Stimulated activated CD8-positive, alpha-beta memory T cell treated with anti-CD3 and anti-CD28 coated beads, Interleukin-15, amount 100 ng/mL, for 4 hours (primary cell): ENCODE results near the gene NDUFS5.
"Not testable (repeated sequence)": the region's sequence is repeated elsewhere in the genome, so short reads cannot be mapped to it uniquely, and the experiment has no call there.

ENCODE experiments used
- DNase-seq, 2 donors: peaks; one replicate each; pipeline ENCODE4 v3.0.0-alpha.2; 2020; ENCODE audit warnings: low read depth in 2 of 2

NDUFS5 gene

DNA sequence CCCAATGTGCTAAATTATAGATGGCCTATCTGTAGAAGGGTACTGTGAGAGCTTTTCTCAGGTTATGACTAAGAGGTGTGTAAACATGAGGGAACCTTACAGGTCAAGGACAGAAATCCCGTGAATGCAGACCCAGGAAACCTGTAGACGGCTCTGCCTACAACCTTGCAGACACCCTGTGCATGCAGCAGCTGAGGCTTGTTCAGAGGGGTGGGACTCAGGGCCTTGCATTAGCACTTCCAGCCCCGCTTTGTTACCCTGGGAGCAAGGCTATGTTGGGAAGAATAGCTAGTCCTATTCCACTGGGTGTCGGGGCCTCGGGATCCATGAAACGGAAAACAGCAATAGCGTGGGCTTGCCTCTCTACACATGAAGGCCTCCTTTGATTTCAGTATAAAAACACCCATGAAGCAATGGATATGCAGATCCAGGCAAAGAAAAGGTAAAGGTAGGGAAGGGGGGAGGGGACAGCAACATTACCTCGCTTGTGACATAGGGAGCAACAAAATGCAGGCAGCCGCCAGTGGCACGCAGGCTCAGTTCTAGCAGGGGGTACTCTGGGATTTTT, 9.5 kb upstream of the NDUFS5 start:
- no peak for DNase-seq

DNA sequence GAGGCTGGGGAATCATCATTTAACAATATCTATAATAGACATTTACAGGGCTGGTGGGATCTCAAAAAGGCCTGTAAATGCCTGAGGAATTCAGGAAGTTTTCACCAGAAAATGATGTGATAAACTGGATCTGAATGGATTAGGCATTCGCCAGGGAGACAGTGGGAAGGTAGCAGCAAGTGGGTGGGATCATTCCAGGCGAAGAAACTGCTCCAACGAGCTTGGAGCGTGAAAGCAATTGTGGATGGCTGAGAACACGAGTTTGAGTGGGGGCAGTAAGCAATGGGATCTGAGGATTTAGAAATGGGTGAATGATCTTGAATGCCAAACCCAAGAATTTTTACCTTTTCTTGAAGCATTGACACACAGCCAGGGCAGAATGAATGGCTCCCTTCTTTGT, 8.9 kb upstream of the NDUFS5 start:
- no peak for DNase-seq

DNA sequence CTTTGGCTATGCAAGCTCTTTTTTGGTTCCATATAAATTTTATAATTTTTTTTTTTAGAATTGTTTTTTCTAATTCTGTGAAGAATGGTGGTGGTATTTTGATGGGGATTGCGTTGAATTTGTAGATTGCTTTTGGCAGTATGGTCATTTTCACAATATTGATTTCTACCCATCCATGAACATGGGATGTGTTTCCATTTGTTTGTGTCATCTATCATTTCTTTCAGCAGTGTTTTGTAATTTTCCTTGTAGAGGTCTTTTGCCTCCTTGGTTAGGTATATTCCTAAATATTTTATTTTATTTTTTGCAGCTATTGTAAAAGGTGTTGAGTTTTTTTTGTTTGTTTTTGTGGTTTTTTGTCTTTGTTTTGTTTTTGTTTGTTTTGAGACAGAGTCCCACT, 5.7 kb upstream of the NDUFS5 start:
- not testable (repeated sequence) for DNase-seq

DNA sequence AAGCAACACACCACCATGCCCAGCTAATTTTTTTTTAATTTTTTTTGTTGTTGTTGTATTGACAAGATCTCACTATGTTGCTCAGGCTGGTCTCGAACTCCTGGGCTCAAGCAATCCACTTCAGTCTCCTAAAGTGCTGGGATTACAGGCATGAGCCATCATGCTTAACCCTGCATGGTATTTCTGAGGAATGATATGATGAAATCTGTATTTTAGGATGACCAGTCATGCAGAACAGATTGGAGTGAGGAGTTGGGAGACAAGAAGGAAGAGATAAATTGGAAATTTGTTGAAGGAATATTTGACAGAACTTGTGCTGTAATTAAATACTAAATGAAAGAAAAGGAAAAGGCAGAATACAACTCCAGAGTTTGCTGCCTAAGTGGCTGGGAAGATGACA, 4.7 kb upstream of the NDUFS5 start:
- DNase-seq = no peak

DNA sequence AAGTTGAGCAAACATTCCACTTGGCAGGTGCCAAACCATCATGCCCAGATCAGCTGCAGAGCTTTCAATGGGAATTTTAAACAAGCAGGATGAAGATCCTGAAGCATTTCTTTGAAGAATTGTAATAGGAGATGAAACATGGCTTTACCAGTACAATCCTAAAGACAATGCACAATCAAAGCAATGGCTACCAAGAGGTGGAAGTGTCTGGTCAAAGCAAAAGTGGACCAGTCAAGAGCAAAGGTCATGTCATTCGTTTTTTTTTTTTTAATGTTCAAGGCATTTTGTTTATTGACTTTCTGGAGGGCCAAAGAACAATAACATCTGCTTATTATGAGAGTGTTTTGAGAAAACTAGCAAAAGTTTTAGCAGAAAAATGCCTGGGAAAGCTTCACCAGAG, 3.0 kb upstream of the NDUFS5 start:
- DNase-seq = no peak

DNA sequence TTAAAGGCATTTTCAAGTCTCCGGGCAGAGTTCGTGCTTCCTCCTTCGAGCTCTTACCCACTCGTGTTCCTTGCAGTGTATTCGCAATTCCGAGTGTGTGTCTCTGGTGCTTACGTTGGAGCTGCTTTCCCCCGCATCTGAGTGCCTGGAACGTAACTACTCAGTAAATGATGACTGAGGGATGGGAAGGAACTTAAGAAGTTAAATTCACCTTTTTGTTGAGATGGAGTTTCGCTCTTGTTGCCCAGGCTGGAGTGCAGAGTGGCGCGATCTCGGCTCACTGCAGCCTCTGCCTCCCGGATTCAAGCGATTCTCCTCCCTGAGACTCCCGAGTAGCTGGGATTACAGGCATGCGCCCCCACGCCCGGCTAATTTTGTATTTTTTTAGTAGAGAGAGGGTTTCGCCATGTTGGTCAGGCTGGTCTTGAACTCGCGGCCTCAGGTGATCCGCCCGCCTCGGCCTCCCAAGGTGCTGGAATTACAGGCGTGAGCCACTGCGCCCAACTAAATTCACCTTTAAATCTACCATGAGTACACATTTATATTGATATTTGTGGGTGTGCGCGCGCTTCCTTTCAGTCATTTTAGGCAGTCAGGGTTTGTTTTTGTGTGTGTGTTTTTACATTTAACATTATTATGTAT, 837 bp downstream of the NDUFS5 start:
- no peak for DNase-seq

DNA sequence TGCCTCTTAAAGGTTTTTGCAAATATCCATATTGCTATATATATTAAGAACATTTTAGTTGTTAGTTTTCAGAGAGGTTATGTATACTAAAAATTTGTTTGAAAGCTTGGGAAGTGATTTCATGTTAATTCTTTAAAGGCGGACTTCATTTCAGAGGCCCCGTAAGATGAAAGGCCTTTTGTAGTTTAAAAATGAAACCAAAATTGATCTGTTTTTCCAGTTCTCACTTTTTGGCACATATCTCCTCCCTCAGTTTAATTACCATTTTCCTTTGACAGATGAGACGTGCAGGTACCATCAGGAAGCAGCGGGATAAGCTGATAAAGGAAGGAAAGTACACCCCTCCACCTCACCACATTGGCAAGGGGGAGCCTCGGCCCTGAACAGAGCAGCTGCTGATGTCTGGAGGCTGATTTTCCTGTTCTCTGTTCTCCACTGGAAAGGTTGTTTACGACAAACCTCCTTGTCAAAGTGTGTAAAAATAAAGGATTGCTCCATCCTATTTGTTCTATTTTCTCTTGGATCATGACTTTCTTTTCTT, 8.0 kb downstream of the NDUFS5 start:
- no peak for DNase-seq

DNA sequence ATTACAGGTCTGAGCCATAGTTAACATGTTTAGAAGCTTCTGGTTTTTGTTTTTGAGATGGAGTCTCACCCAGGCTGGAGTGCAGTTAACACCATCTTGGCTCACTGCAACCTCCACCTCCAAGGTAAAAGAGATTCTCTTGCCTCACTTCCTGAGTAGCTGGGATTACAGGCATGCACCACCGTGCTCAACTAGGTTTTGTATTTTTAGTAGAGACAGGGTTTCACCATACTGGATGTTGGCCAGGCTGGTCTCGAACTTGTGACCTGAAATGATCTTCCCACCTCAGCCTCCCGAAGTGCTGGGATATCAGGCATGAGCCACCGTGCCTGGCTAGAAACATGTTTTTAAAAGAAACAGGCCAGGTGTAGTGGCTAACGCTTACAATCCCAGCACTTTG, 10.5 kb downstream of the NDUFS5 start:
- DNase-seq = no peak

DNA sequence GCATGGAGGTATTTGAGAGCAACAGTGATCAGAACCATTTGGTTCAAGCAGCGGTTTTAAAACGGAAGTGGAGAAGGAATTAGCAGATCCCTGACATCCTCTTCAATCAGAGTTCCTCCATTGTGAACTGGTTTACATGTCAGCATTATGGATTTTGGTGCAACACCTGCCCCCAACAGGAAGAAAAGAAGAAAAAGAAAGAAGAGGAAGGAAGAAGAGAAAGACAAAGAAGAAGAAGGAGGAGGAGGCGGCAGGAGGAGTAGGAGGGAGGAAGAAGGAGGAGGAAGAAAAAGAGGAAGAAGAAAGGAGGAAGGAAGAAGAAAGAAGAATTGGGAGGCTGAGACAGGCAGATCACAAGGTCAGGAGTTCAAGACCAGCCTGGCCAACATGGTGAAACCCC, 17.4 kb downstream of the NDUFS5 start:
- no peak for DNase-seq

DNA sequence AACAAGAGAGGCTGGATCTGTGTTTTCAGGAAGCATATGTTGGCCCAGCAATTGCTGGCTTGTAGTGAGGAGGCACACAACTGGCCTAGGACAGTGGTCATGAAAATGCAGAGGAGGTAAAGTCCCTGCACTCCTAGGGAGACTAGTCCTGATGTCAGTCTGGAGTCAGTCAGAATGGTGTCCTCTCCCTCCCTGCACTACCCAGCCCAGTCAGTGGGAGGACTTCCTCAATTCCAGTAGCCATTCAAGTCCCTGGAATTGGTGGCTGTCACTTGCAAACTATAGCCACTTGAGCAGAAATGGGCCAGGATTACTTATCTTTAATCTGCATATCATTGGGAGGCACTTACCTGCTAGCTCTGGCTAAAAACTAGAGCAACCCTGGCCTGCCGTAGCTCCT, 18.6 kb downstream of the NDUFS5 start:
- DNase-seq = no peak

DNA sequence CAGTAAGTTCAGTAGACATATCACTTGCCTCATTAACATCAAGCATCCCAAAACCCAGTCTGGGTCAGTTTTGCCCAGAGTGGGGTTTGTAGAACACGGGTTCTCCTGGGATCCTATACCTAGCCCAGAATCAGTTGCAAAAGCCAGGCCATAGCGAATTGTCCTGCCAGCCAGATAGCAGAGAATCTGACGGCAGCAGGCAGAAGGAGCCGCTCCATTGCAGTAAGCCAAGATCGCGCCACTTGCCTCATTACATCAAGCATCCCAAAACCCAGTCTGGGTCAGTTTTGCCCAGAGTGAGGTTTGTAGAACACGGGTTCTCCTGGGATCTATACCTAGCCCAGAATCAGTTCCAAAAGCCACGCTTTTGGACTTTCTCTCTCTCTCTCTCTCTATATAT, 19.1 kb downstream of the NDUFS5 start:
- no peak for DNase-seq

DNA sequence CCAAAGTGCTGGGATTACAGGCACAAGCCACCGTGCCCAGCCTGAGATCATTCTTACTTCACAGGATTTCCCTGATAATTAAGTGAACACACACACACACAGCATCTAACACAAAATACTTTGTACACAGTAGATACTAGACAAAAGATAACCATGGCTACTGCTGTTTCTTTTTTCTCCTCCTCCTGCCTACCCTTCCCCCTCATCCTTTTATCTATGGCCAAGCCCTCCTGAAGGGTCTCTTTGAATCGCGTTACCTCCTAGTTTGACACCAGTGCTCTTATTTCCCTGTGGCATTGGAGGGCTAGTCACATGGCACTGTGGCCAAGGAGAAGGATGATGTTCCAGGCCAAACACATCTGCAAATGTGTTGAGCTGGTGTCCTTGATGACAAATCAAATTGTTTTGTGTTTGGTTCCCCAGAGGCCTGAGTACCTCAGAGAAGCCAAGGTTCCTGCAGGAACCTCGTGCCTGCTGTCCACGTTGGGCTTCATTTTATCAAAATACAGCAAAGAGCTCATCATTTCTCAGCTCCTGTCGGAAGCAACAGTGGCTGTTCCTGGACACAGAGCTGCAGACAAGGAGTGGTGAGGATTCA, 20.6 kb downstream of the NDUFS5 start:
- DNase-seq = no peak

DNA sequence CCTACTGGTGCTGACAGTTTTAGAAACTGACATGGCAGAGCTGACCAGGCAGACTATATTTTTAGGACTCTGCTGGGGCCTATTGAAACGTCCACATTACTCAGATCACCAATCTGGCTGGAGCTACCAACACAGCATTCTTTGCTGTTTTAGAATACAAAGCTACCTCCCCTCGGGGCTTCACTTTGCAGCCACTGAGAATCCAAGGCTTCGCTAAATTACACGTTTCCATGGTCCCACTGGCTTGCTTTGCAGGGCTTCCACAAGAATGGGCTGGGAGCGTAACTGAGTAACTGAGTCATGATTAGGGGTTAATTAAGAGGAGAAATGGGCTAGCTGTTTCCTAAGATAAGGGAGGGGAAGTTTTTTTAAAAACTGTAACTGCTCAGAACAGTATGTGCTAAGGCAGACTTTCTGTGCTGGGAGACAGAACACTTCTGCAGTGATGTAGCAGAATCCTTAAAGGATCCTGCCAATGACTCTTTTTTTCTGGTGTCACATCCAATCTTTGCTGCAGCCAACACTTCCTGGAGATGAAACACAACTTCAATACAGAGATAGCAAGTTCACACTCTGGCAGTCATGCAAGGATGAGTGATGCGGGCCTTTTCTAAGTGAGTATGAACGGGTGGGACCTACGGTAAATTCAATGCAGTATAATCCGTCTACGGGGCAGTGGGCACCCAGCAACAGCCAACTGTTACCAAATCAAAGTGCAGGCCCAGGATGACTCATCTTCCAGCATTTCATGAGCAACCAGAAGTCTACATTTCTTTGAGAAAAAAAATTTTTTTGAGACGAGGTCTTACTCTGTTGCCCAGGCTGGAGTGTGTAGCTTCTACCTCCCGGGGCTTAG, 21.5 kb downstream of the NDUFS5 start:
- DNase-seq = no peak

DNA sequence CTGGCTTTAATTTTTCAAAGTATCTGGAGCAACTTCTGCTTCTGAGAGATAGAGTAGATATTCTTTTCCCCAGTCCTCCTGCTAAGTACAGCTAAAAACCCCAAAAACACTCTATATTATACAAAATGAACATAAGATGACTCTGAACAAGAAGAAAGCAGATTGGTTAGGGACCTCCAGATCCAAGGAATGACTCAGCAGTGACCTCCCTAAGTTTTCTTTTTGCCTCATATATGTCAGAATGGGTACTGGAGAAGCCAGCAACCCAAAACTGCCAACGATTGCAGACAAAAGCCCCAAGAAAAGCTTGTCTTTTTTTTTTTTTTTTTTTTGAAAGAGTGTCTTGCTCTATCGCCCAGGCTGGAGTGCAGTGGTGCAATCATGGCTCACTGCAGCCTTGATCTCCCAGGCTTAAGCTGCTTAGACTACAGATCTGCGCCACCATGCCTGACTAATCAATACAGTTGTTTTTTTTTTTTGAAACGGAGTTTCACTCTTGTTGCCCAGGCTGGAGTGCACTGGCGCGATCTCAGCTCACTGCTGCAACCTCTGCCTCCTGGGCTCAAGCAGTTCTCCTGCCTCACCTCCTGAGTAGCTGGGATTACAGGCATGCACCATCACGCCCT, 22.7 kb downstream of the NDUFS5 start:
- no peak for DNase-seq

DNA sequence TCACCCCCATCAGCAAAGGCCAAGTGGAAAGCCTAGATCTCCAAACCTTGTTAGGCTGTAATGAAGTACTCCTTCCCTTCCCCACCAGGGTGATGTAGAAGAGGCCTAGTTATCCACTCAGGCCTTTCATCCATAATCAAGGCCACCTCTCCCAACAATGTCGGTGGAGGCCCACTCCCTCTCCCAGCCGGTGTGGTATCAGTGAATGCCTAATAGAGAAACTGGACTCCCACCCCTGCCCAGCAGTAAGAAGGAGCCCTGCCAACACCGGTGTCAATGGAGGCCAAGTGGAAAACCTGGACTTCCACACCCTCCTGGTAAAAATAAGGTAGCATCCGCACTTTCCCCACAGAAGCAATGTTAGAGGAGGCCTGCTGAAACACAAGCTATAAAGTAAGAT, 23.9 kb downstream of the NDUFS5 start:
- DNase-seq = no peak

DNA sequence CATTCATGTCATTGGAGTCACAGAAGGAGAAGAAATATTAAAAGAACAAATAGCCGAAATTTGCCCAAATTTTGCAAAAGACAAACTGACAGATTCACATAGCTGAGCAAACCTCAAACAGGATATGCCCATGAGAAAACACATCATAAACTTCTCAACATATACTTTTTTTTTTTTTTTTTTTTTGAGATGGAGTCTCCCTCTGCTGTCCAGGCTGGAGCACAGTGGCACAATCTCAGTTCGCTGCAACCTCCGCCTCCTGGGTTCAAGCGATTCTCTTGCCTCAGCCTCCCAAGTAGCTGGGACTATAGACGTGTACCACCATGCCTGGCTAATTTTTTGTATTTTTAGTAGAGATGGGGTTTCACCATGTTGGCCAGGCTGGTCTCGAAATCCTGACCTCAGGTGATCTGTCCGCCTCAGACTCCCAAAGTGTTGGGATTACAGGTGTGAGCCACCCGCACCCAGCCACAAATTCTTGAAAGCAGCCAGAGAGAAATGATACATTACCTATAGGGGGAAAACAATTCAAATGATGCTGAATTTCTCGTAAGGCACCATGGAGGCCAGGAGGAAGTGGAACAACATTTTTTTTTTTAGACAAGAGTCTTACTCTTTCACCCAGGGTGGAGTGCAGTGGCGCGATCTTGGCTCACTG, 25.2 kb downstream of the NDUFS5 start:
- DNase-seq = not testable (repeated sequence)

DNA sequence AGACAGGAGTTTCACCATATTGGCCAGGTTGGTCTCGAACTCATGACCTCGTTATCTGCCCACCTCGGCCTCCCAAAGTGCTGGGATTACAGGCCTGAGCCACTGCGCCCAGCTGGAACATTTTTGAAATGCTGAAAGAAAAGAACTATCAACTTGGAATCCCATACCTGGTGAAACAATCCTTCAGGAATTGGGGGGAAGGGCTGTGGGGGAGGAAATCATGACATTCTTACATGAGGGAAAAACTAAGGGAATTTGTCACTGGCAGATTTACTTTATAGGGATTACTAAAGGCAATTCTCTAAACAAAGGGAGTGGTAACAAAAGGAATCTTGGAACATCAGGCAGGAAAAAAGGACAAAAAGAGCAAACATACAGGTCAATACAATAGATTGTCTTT, 25.8 kb downstream of the NDUFS5 start:
- DNase-seq = no peak

DNA sequence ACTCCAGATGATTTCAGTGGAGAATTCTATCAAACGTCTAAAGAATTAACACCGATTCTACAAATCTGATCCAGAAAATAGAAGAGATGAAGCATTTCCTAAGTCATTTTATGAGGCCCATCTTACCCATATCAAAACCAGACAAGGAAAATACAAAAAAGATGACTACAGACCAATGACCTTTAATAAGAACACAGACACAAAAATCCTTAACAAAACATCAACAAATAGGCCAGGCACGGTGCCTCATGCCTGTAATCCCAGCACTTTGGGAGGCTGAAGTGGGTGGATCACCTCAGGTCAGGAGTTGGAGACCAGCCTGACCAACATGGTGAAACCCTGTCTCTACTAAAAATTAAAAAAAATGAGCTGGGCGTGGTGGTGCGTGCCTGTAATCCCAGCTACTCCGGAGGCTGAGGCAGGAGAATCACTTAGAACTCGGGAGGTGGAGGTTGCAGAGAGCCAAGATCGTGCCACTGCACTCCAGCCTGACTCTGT, 29.1 kb downstream of the NDUFS5 start:
- not testable (repeated sequence) for DNase-seq

DNA sequence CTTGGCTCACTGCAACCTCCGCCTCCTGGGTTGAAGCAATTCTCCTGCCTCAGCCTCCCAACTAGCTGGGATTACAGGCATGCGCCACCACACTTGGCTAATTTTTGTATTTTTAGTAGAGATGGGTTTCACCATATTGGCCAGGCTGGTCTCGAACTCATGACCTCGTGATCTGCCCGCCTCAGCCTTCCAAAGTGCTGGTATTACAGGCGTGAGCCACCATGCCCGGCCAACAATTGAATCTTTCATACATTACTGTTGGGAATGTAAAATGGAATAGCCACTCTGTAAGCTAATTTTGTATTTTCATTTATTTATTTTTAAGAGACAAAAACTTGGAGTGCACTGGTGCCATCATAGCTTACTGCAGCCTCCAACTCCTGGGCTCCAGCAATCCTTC, 35.4 kb downstream of the NDUFS5 start:
- DNase-seq = not testable (repeated sequence)

DNA sequence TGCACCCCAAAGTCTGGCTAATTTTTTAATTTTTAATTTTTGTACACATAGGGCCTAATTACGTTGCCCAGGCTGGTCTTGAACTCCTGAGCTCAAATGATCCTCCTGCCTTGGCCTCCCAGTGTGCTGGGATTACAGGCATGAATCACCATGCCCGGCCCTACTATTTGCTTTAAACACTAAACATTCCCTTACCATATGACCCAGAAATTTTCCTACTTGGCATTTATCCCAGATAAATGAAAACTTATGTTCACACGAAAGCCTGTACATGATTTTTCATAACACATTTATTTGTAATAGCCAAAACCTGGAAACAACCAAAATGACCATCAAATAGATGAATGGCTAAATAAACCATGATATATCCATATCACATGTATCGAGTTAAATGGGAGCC, 35.8 kb downstream of the NDUFS5 start:
- no peak for DNase-seq

DNA sequence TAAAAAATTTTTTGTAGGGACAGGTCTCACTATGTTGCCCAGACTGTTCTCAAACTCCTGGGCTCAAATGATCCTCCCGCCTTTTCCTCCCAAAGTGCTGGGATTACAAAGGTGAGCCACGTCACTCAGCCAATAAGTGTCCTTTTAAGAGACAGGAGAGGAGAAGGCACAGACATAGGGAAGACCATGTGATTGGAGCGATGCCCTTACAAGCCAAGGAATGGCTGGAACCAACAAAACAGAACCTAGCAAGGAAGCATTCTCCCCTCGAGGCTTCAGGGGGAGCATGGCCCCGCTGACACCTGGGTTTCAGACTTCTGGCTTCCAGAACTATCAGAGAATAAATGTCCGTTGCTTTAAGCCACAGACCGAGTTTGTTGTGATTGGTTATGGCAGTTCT, 37.0 kb downstream of the NDUFS5 start:
- no peak for DNase-seq
